Activated CD4-positive, alpha-beta T cell treated with anti-CD3 and anti-CD28 coated beads, Interleukin-2, Interleukin-6, amounts not matched to agents 100 ng/mL and 50 ng/mL, durations not matched to agents 16 hours and 8 hours (primary cell): Measurements from ENCODE around the gene PALM2AKAP2.
"Not testable (repeated sequence)": the region's sequence is repeated elsewhere in the genome, so short reads cannot be mapped to it uniquely, and the experiment has no call there.

ENCODE experiments used
- DNase-seq: peaks from one replicate; pipeline ENCODE4 v3.0.0-alpha.2; 2020

Gene PALM2AKAP2

GRCh38 chr9:109811876-109812275, 31.9 kb downstream of the PALM2AKAP2 start:
- no peak for DNase-seq

GRCh38 chr9:109812331-109812730, 32.3 kb downstream of the PALM2AKAP2 start:
- no peak for DNase-seq

- DNase-seq = peak; percentile 11
These were observed 32.9 kb downstream of the PALM2AKAP2 start for GRCh38 chr9:109812818-109813281.

GRCh38 chr9:109813303-109813702, 33.3 kb downstream of the PALM2AKAP2 start:
- DNase-seq = no peak

- no peak for DNase-seq
These were observed 33.8 kb downstream of the PALM2AKAP2 start for GRCh38 chr9:109813829-109814228.

GRCh38 chr9:109815366-109815947, 35.5 kb downstream of the PALM2AKAP2 start:
- no peak for DNase-seq

GRCh38 chr9:109816490-109816889, 36.5 kb downstream of the PALM2AKAP2 start:
- DNase-seq = no peak

GRCh38 chr9:109817146-109817845, 37.3 kb downstream of the PALM2AKAP2 start:
- no peak for DNase-seq

GRCh38 chr9:109817846-109818472, 38.0 kb downstream of the PALM2AKAP2 start:
- peak; percentile 77 for DNase-seq

- no peak for DNase-seq
These were observed 41.7 kb downstream of the PALM2AKAP2 start for GRCh38 chr9:109821711-109822110.

- not testable (repeated sequence) for DNase-seq
These were observed 45.4 kb downstream of the PALM2AKAP2 start for GRCh38 chr9:109825383-109825782.

GRCh38 chr9:109826559-109826958, 46.6 kb downstream of the PALM2AKAP2 start:
- DNase-seq = no peak

- DNase-seq = no peak
These were observed 48.3 kb downstream of the PALM2AKAP2 start for GRCh38 chr9:109828254-109828653.
